IMR-90 (cell line): ENCODE measurements around the gene CETP. TPM values are rescaled to one million over a fixed set of nuclear protein-coding genes. Genes with fewer than 3 reads are reported as not detected.

Experiments used
- ATAC-seq: fragments of 200-7000 bp; cut with Tn5 transposase; 2 replicates; pipeline ENCODE4 v1.9.1; 2020; ENCODE audit warnings: low read depth, mild to moderate bottlenecking, moderate library complexity
- BruUV-seq: library from RNA; stranded (reverse); fragments of 400-500 nt; replicated peaks from 2 replicates; lab custom pipeline; 2021; lab: Mats Ljungman, UMichigan
- CTCF ChIA-PET: fragments of 300-600 bp; formaldehyde crosslinking; extraction: SDS; loops from one replicate; lab custom pipeline; 2021; ENCODE audit warnings: antibody characterized with exemption; lab: Yijun Ruan, JAX
- POLR2A ChIA-PET: fragments of 300-600 bp; sonication (Branson Sonifier 250); formaldehyde crosslinking; loops from one replicate; lab custom pipeline; 2022; ENCODE audit warnings: antibody characterized with exemption; ENCODE audit not compliant: unreplicated experiment; lab: Charles Lee
- DNase-seq: peaks from one replicate; pipeline ENCODE4 v3.0.0; 2013
- H2AFZ ChIP-seq: replicated peaks from 2 replicates; pipeline ENCODE3; 2013; ENCODE audit warnings: low read length, mild to moderate bottlenecking; ENCODE audit not compliant: poor library complexity
- H2AK5ac ChIP-seq: 2 replicates; pipeline ENCODE4 v1.6.1; 2013; ENCODE audit warnings: low read depth, low read length, inconsistent platforms
- H2AK9ac ChIP-seq: replicated peaks from 2 replicates; pipeline ENCODE3; 2013; ENCODE audit warnings: mild to moderate bottlenecking, low read depth, low read length, moderate library complexity; ENCODE audit not compliant: poor library complexity
- H2BK120ac ChIP-seq: 2 replicates; pipeline ENCODE4 v1.6.1; 2013; ENCODE audit warnings: low read depth, low read length, inconsistent platforms
- H2BK15ac ChIP-seq: 3 replicates; pipeline ENCODE4 v1.6.1; 2013; ENCODE audit warnings: low read depth, low read length, inconsistent platforms
- H2BK20ac ChIP-seq: 2 replicates; pipeline ENCODE4 v1.6.1; 2013; ENCODE audit warnings: low read depth, mild to moderate bottlenecking, inconsistent platforms, low read length, moderate library complexity
- H2BK5ac ChIP-seq: 2 replicates; pipeline ENCODE4 v1.6.1; 2013; ENCODE audit warnings: mild to moderate bottlenecking, low read depth, low read length, inconsistent platforms; ENCODE audit not compliant: poor library complexity, severe bottlenecking
- H3K14ac ChIP-seq: replicated peaks from 2 replicates; pipeline ENCODE4 v1.6.1; 2013; ENCODE audit warnings: low read depth, low read length, inconsistent platforms
- H3K18ac ChIP-seq: 2 replicates; pipeline ENCODE4 v1.6.1; 2013; ENCODE audit warnings: low read depth, low read length, control low read depth
- H3K23ac ChIP-seq: 2 replicates; pipeline ENCODE4 v1.6.1; 2013; ENCODE audit warnings: low read depth, low read length, inconsistent platforms
- H3K27ac ChIP-seq: 2 replicates; pipeline ENCODE4 v1.5.1; 2013; ENCODE audit warnings: mild to moderate bottlenecking, control low read depth, low read length; ENCODE audit not compliant: insufficient read depth
- H3K27me3 ChIP-seq: 2 replicates; pipeline ENCODE4 v1.6.1; 2013; ENCODE audit warnings: low read length; ENCODE audit not compliant: control insufficient read depth, insufficient read depth
- H3K36me3 ChIP-seq: 2 replicates; pipeline ENCODE4 v1.6.1; 2013; ENCODE audit warnings: low read length, mixed read lengths; ENCODE audit not compliant: control insufficient read depth, insufficient read depth
- H3K4ac ChIP-seq: 2 replicates; pipeline ENCODE4 v1.6.1; 2013; ENCODE audit warnings: low read depth, low read length, inconsistent platforms
- H3K4me1 ChIP-seq: 2 replicates; pipeline ENCODE4 v1.6.1; 2013; ENCODE audit warnings: low read length, mixed read lengths; ENCODE audit not compliant: control insufficient read depth, insufficient read depth
- H3K4me2 ChIP-seq: 2 replicates; pipeline ENCODE4 v1.6.1; 2013; ENCODE audit warnings: low read depth, mild to moderate bottlenecking, control low read depth, low read length, moderate library complexity
- H3K4me3 ChIP-seq: 2 replicates; pipeline ENCODE4 v1.5.1; 2013; ENCODE audit warnings: low read depth, mild to moderate bottlenecking, control low read depth, low read length, moderate library complexity; ENCODE audit not compliant: insufficient read depth
- H3K56ac ChIP-seq: 2 replicates; pipeline ENCODE4 v1.6.1; 2013; ENCODE audit warnings: low read length, inconsistent platforms; ENCODE audit not compliant: insufficient read depth; ENCODE audit errors: extremely low read depth
- H3K79me1 ChIP-seq, 2 experiments: 2 replicates each; pipeline ENCODE4 v1.6.1; 2013; ENCODE audit warnings: low read length in 2 of 2, inconsistent platforms in 1 of 2, low read depth in 1 of 2
- H3K9ac ChIP-seq: 2 replicates; pipeline ENCODE4 v1.6.1; 2013; ENCODE audit warnings: low read depth, low read length, control low read depth
- H3K9me1 ChIP-seq: 2 replicates; pipeline ENCODE4 v1.6.1; 2013; ENCODE audit warnings: low read length, inconsistent platforms; ENCODE audit not compliant: insufficient read depth
- H3K9me3 ChIP-seq: 2 replicates; pipeline ENCODE4 v1.6.1; 2013; ENCODE audit warnings: low read length; ENCODE audit not compliant: control insufficient read depth, insufficient read depth
- H4K20me1 ChIP-seq: 2 replicates; pipeline ENCODE4 v1.6.1; 2013; ENCODE audit warnings: low read length, inconsistent platforms; ENCODE audit not compliant: insufficient read depth
- H4K5ac ChIP-seq: 2 replicates; pipeline ENCODE4 v1.6.1; 2013; ENCODE audit warnings: mild to moderate bottlenecking, low read depth, low read length, control low read depth
- H4K8ac ChIP-seq, 2 experiments: 2 replicates each; pipeline ENCODE4 v1.6.1; 2013; ENCODE audit warnings: low read depth in 2 of 2, low read length in 2 of 2, control low read depth in 1 of 2, inconsistent platforms in 1 of 2
- H4K91ac ChIP-seq: 2 replicates; pipeline ENCODE4 v1.6.1; 2013; ENCODE audit warnings: low read depth, low read length, inconsistent platforms; ENCODE audit not compliant: insufficient read depth
- BHLHE40 ChIP-seq: fragments of 150-350 bp; IDR thresholded peaks from 2 replicates; pipeline ENCODE4 v1.6.1; 2016; ENCODE audit warnings: mild to moderate bottlenecking, low read depth, low read length
- CEBPB ChIP-seq: IDR thresholded peaks from 2 replicates; pipeline ENCODE4 v1.6.1; 2012; ENCODE audit warnings: low read depth, low read length, improper control_type of control experiment
- FOS ChIP-seq: fragments of 150-350 bp; IDR thresholded peaks from 2 replicates; pipeline ENCODE4 v1.6.1; 2016; ENCODE audit warnings: low read depth, low read length
- MAZ ChIP-seq: IDR thresholded peaks from 2 replicates; pipeline ENCODE4 v1.6.1; 2012; ENCODE audit warnings: low read depth, mild to moderate bottlenecking, low read length, improper control_type of control experiment, moderate library complexity, borderline replicate concordance
- NFE2L2 ChIP-seq: fragments of 150-350 bp; IDR thresholded peaks from 2 replicates; pipeline ENCODE4 v1.6.1; 2016; ENCODE audit warnings: low read depth, mild to moderate bottlenecking, low read length
- POLR2A ChIP-seq: IDR thresholded peaks from 2 replicates; pipeline ENCODE4 v1.6.1; 2012; ENCODE audit warnings: mild to moderate bottlenecking, low read depth, low read length
- RAD21 ChIP-seq: IDR thresholded peaks from 2 replicates; pipeline ENCODE4 v1.6.1; 2012; ENCODE audit warnings: low read length, improper control_type of control experiment
- WGBS, 2 experiments: methylation state at CpG; one replicate each; pipeline versions ENCODE4 v1.1.5 to v1.1.7; 2013; ENCODE audit warnings: missing lambda C conversion rate in 2 of 2; ENCODE audit not compliant: insufficient read length in 1 of 2; ENCODE audit errors: extremely low coverage in 2 of 2; 5-methylcytosine and 5-hydroxymethylcytosine counted together
- dilution Hi-C: fragments of 300-500 bp; cut with HindIII; formaldehyde crosslinking; loops from one replicate; pipeline ENCODE4 v1.14.3; 2018; ENCODE audit warnings: low sequenced_read_pairs; ENCODE audit not compliant: unreplicated experiment
- in situ Hi-C: fragments of 300-500 bp; cut with MboI; formaldehyde crosslinking; loops from 3 replicates; pipeline ENCODE4 v1.14.3; 2019; ENCODE audit warnings: low sequenced_read_pairs, inconsistent platforms, mixed read lengths
- intact Hi-C: fragments of 100-400 bp; cut with micrococcal nuclease; formaldehyde crosslinking; loops from 2 replicates; pipeline ENCODE4 v1.10.0; 2022
- polyA plus RNA-seq, 3 experiments: library from polyadenylated mRNA; depleted of rRNA; stranded (reverse); fragments of >200 nt; gene quantifications; 2 replicates each; pipeline ENCODE4 v1.2.3, GENCODE V29; 2012; ENCODE audit warnings: low replicate concordance in 1 of 3
- total RNA-seq: library from RNA; depleted of rRNA; stranded (reverse); fragments of >200 nt; gene quantifications from 2 replicates; pipeline ENCODE4 v1.2.3, GENCODE V29; 2012
- TF ChIP-seq, protein P1 (sequence below): fragments of 150-350 bp; IDR thresholded peaks from 2 replicates; pipeline ENCODE4 v1.6.1; 2016; ENCODE audit warnings: low read depth, mild to moderate bottlenecking, low read length, moderate library complexity, borderline replicate concordance
- TF ChIP-seq, protein P2 (sequence below): conservative IDR thresholded peaks from 2 replicates; pipeline ENCODE4 v1.5.1; 2012; ENCODE audit warnings: mild to moderate bottlenecking, low read depth, low read length, improper control_type of control experiment
- TF ChIP-seq, protein P3 (sequence below): fragments of 150-350 bp; IDR thresholded peaks from 2 replicates; pipeline ENCODE4 v1.6.1; 2017; ENCODE audit warnings: mild to moderate bottlenecking, antibody characterized with exemption, low read length, low read depth

The CETP gene
- total and polyA plus RNA-seq, 2 of the 4 experiments (the other 2 are of a cell fraction) = not detected

DNA sequence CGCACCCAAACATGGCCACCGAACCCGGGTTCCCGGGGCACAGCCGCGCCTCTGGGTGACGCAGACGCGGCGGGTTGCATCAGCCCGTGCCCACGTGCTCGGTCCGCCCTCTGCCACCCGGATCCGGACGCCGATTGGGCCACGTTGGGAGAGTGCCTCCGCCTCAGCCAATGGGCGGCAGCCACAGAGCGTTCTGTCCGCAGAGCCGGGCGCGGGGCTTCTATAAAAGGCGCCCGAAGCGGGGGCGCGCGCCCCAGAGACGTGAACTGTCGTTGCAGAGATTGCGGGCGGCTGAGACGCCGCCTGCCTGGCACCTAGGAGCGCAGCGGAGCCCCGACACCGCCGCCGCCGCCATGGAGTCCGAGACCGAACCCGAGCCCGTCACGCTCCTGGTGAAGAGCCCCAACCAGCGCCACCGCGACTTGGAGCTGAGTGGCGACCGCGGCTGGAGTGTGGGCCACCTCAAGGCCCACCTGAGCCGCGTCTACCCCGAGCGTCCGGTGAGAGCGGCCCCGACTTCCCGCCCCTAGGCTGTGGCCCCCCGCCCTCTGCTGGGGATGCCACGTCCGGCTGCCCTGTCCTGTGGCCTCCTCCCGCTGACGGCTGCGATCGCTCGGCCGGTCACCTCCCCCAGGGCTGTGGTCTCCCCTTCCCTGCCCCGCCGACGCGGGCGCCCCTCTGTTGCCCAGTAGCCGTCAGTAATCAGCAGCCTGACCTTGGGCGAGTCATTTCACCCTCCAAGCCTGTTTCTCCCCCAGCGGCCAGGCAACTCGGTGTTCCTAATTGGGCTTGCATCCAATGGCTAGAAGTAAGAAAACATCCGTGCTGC is 29.6 kb upstream of the CETP start, which contains the start of gene HERPUD1:
HERPUD1 (plus strand) TSS at position 251 of the 829 bp plus-strand sequence; CDS start at position 354, 103 bp downstream.
- CTCF ChIA-PET = no interaction called here
- peaks cover 11 to 37% of the 10 kb centered on the region in 2 experiments for H3K79me1 ChIP-seq
- peak within 1 kb of the TSS; percentile 91 for H2AFZ ChIP-seq
- H3K36me3 ChIP-seq = peaks cover 14% of the 10 kb centered on the region
- H4K5ac ChIP-seq = peak within 1 kb of the TSS; percentile 99
- H2BK15ac ChIP-seq = peak within 1 kb of the TSS; percentile 82; the same call in 2 of the 3 replicates
- POLR2A ChIA-PET = interaction anchor here (0.6 to 1.4 kb wide), 8 partner anchors 10 to 117 kb away, joined by 3 to 7 read pairs (median 4); no protein-coding TSS in a partner anchor
- H4K91ac ChIP-seq = peak within 1 kb of the TSS; percentile 99
- peak within 1 kb of the TSS; percentile 100 for H3K14ac ChIP-seq
- peak within 1 kb of the TSS; percentile 72 for H3K4me2 ChIP-seq
- H4K8ac ChIP-seq = peak within 1 kb of the TSS; percentile 91 to 100
- H2BK20ac ChIP-seq = peak within 1 kb of the TSS; percentile 88
- peak within 1 kb of the TSS; percentile 90 for H2BK120ac ChIP-seq
- H4K20me1 ChIP-seq = peaks cover 46% of the 10 kb centered on the region
- 0% methylated on average over 56 of the region's 83 CpGs; no CpG with 5 or more reads in 1 of the 2 experiments for WGBS, 2 experiments
- intact Hi-C loops (loop anchor here (1.0 kb wide), 2 partner anchors 65 to 139 kb away; no protein-coding TSS in a partner anchor), in situ Hi-C loops (no loop called here), dilution Hi-C loops (no loop called here)
- H3K27ac ChIP-seq = peak within 1 kb of the TSS; percentile 97
- no TSS peak for BruUV-seq
- peak within 1 kb of the TSS; percentile 85 for H3K56ac ChIP-seq
- ATAC-seq (peak; percentile 94), DNase-seq (peak; percentile 97)
- no peaks in the 10 kb centered on the region for H3K27me3 ChIP-seq
- peak within 1 kb of the TSS; percentile 87 for H3K18ac ChIP-seq
- peak within 1 kb of the TSS; percentile 100 for H2AK9ac ChIP-seq
- H2BK5ac ChIP-seq = peak within 1 kb of the TSS; percentile 90
- H3K4me1 ChIP-seq = peaks cover 8% of the 10 kb centered on the region
- H3K9me1 ChIP-seq = peaks cover 7% of the 10 kb centered on the region
- H3K9me3 ChIP-seq = no peaks in the 10 kb centered on the region
- peak within 1 kb of the TSS; percentile 94 for H3K9ac ChIP-seq
- H3K4ac ChIP-seq = peak within 1 kb of the TSS; percentile 100
- H3K4me3 ChIP-seq = peak within 1 kb of the TSS; percentile 63
- TF ChIP-seq NFE2L2 (no peak), RAD21 (peak; percentile 1; the same call in 1 of the 2 replicates), BHLHE40 (peak; percentile 88), MAZ (peak; percentile 48; the same call in 1 of the 2 replicates), CEBPB (peak; percentile 99), FOS (peak; percentile 51), POLR2A (peak; percentile 100)
- TF ChIP-seq, protein P1, sequence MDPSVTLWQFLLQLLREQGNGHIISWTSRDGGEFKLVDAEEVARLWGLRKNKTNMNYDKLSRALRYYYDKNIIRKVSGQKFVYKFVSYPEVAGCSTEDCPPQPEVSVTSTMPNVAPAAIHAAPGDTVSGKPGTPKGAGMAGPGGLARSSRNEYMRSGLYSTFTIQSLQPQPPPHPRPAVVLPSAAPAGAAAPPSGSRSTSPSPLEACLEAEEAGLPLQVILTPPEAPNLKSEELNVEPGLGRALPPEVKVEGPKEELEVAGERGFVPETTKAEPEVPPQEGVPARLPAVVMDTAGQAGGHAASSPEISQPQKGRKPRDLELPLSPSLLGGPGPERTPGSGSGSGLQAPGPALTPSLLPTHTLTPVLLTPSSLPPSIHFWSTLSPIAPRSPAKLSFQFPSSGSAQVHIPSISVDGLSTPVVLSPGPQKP = no peak
- TF ChIP-seq, protein P2, sequence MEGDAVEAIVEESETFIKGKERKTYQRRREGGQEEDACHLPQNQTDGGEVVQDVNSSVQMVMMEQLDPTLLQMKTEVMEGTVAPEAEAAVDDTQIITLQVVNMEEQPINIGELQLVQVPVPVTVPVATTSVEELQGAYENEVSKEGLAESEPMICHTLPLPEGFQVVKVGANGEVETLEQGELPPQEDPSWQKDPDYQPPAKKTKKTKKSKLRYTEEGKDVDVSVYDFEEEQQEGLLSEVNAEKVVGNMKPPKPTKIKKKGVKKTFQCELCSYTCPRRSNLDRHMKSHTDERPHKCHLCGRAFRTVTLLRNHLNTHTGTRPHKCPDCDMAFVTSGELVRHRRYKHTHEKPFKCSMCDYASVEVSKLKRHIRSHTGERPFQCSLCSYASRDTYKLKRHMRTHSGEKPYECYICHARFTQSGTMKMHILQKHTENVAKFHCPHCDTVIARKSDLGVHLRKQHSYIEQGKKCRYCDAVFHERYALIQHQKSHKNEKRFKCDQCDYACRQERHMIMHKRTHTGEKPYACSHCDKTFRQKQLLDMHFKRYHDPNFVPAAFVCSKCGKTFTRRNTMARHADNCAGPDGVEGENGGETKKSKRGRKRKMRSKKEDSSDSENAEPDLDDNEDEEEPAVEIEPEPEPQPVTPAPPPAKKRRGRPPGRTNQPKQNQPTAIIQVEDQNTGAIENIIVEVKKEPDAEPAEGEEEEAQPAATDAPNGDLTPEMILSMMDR = no peak
- TF ChIP-seq, protein P3, sequence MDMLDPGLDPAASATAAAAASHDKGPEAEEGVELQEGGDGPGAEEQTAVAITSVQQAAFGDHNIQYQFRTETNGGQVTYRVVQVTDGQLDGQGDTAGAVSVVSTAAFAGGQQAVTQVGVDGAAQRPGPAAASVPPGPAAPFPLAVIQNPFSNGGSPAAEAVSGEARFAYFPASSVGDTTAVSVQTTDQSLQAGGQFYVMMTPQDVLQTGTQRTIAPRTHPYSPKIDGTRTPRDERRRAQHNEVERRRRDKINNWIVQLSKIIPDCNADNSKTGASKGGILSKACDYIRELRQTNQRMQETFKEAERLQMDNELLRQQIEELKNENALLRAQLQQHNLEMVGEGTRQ = peak; percentile 97
- peak within 1 kb of the TSS; percentile 100 for H2AK5ac ChIP-seq
- peak within 1 kb of the TSS; percentile 99 for H3K23ac ChIP-seq
